ENCODE measurements around the gene SLC38A11. TPM values are rescaled to one million over a fixed set of nuclear protein-coding genes. Genes with fewer than 3 reads are reported as not detected.

SLC38A11 gene
- total and polyA plus RNA-seq, 2 of the 13 experiments (the other 11 are each of a cell fraction or from before 2014, with no cell fraction given) = 14.0 to 14.3 TPM

DNA sequence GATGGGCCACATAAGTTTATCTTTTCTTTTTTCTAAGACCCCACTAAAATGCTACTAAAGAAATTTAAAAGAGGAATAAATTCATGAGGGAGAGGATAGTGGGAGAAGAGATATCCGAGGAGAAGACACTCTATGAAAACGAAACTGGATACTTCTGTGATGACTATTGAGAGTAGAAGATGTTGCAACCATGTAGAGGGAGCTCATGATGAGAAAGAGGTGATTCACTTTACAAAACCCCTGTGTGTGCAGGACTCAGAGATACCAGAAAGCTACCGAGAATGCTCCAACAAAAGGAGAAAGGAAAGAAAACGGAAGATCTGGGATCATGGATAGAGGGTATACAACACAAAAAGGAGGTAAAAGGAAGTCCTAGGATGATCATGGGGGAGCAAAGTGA is 34.9 kb downstream of the SLC38A11 start (continued):
- TF ChIP-seq, protein P1, sequence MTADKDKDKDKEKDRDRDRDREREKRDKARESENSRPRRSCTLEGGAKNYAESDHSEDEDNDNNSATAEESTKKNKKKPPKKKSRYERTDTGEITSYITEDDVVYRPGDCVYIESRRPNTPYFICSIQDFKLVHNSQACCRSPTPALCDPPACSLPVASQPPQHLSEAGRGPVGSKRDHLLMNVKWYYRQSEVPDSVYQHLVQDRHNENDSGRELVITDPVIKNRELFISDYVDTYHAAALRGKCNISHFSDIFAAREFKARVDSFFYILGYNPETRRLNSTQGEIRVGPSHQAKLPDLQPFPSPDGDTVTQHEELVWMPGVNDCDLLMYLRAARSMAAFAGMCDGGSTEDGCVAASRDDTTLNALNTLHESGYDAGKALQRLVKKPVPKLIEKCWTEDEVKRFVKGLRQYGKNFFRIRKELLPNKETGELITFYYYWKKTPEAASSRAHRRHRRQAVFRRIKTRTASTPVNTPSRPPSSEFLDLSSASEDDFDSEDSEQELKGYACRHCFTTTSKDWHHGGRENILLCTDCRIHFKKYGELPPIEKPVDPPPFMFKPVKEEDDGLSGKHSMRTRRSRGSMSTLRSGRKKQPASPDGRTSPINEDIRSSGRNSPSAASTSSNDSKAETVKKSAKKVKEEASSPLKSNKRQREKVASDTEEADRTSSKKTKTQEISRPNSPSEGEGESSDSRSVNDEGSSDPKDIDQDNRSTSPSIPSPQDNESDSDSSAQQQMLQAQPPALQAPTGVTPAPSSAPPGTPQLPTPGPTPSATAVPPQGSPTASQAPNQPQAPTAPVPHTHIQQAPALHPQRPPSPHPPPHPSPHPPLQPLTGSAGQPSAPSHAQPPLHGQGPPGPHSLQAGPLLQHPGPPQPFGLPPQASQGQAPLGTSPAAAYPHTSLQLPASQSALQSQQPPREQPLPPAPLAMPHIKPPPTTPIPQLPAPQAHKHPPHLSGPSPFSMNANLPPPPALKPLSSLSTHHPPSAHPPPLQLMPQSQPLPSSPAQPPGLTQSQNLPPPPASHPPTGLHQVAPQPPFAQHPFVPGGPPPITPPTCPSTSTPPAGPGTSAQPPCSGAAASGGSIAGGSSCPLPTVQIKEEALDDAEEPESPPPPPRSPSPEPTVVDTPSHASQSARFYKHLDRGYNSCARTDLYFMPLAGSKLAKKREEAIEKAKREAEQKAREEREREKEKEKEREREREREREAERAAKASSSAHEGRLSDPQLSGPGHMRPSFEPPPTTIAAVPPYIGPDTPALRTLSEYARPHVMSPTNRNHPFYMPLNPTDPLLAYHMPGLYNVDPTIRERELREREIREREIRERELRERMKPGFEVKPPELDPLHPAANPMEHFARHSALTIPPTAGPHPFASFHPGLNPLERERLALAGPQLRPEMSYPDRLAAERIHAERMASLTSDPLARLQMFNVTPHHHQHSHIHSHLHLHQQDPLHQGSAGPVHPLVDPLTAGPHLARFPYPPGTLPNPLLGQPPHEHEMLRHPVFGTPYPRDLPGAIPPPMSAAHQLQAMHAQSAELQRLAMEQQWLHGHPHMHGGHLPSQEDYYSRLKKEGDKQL (CRISPR knock-in tag; IDR thresholded peaks at IDR 0.05; ENCODE audit: low read depth) = no peak
- TF ChIP-seq HIVEP1 (CRISPR knock-in tag; IDR thresholded peaks at IDR 0.05) = no peak
- no peak for TF ChIP-seq ATF7-NPFF (CRISPR knock-in tag; IDR thresholded peaks at IDR 0.05; ENCODE audit: low read depth)
- TF ChIP-seq, protein P2, sequence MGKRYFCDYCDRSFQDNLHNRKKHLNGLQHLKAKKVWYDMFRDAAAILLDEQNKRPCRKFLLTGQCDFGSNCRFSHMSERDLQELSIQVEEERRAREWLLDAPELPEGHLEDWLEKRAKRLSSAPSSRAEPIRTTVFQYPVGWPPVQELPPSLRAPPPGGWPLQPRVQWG (CRISPR knock-in tag; IDR thresholded peaks at IDR 0.05; ENCODE audit: borderline replicate concordance, low read depth) = no peak
- TF ChIP-seq MATR3 (CRISPR knock-in tag; IDR thresholded peaks at IDR 0.05) = no peak
- TF ChIP-seq, protein P3, sequence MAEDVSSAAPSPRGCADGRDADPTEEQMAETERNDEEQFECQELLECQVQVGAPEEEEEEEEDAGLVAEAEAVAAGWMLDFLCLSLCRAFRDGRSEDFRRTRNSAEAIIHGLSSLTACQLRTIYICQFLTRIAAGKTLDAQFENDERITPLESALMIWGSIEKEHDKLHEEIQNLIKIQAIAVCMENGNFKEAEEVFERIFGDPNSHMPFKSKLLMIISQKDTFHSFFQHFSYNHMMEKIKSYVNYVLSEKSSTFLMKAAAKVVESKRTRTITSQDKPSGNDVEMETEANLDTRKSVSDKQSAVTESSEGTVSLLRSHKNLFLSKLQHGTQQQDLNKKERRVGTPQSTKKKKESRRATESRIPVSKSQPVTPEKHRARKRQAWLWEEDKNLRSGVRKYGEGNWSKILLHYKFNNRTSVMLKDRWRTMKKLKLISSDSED (CRISPR knock-in tag; IDR thresholded peaks at IDR 0.05) = no peak
- TF ChIP-seq, protein P4, sequence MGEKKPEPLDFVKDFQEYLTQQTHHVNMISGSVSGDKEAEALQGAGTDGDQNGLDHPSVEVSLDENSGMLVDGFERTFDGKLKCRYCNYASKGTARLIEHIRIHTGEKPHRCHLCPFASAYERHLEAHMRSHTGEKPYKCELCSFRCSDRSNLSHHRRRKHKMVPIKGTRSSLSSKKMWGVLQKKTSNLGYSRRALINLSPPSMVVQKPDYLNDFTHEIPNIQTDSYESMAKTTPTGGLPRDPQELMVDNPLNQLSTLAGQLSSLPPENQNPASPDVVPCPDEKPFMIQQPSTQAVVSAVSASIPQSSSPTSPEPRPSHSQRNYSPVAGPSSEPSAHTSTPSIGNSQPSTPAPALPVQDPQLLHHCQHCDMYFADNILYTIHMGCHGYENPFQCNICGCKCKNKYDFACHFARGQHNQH (CRISPR knock-in tag; IDR thresholded peaks at IDR 0.05) = no peak
- no peak for TF ChIP-seq ZNF180 (CRISPR knock-in tag; IDR thresholded peaks at IDR 0.05; ENCODE audit: borderline replicate concordance, low read depth)
- no peak; the same call in 1 of the 2 replicates for TF ChIP-seq SALL1 (CRISPR knock-in tag; IDR thresholded peaks at IDR 0.05)
- TF ChIP-seq MYC (CRISPR knock-in tag; IDR thresholded peaks at IDR 0.05; ENCODE audit: borderline replicate concordance) = no peak
- TF ChIP-seq ZC3H13 (CRISPR knock-in tag; IDR thresholded peaks at IDR 0.05) = no peak
- TF ChIP-seq WIZ (CRISPR knock-in tag; IDR thresholded peaks at IDR 0.05) = no peak
- TF ChIP-seq, protein P5, sequence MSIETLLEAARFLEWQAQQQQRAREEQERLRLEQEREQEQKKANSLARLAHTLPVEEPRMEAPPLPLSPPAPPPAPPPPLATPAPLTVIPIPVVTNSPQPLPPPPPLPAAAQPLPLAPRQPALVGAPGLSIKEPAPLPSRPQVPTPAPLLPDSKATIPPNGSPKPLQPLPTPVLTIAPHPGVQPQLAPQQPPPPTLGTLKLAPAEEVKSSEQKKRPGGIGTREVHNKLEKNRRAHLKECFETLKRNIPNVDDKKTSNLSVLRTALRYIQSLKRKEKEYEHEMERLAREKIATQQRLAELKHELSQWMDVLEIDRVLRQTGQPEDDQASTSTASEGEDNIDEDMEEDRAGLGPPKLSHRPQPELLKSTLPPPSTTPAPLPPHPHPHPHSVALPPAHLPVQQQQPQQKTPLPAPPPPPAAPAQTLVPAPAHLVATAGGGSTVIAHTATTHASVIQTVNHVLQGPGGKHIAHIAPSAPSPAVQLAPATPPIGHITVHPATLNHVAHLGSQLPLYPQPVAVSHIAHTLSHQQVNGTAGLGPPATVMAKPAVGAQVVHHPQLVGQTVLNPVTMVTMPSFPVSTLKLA (IDR thresholded peaks at IDR 0.05) = no peak
- no peak for TF ChIP-seq HDAC6 (IDR thresholded peaks at IDR 0.05; ENCODE audit: low read depth, low read length)
- TF ChIP-seq, protein P6, sequence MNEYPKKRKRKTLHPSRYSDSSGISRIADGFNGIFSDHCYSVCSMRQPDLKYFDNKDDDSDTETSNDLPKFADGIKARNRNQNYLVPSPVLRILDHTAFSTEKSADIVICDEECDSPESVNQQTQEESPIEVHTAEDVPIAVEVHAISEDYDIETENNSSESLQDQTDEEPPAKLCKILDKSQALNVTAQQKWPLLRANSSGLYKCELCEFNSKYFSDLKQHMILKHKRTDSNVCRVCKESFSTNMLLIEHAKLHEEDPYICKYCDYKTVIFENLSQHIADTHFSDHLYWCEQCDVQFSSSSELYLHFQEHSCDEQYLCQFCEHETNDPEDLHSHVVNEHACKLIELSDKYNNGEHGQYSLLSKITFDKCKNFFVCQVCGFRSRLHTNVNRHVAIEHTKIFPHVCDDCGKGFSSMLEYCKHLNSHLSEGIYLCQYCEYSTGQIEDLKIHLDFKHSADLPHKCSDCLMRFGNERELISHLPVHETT (CRISPR knock-in tag; conservative IDR thresholded peaks at IDR 0.05) = no peak
- TF ChIP-seq ZNF350 (CRISPR knock-in tag; IDR thresholded peaks at IDR 0.05; ENCODE audit: borderline replicate concordance, low read depth) = no peak
- TF ChIP-seq, protein P7, sequence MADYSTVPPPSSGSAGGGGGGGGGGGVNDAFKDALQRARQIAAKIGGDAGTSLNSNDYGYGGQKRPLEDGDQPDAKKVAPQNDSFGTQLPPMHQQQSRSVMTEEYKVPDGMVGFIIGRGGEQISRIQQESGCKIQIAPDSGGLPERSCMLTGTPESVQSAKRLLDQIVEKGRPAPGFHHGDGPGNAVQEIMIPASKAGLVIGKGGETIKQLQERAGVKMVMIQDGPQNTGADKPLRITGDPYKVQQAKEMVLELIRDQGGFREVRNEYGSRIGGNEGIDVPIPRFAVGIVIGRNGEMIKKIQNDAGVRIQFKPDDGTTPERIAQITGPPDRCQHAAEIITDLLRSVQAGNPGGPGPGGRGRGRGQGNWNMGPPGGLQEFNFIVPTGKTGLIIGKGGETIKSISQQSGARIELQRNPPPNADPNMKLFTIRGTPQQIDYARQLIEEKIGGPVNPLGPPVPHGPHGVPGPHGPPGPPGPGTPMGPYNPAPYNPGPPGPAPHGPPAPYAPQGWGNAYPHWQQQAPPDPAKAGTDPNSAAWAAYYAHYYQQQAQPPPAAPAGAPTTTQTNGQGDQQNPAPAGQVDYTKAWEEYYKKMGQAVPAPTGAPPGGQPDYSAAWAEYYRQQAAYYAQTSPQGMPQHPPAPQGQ (CRISPR knock-in tag; IDR thresholded peaks at IDR 0.05; ENCODE audit: borderline replicate concordance) = no peak

Measured in HepG2 (cell line).